ENCODE results near the gene EMILIN2. TPM values are rescaled to one million over a fixed set of nuclear protein-coding genes. Genes with fewer than 3 reads are reported as not detected.

EMILIN2 gene
- total and polyA plus RNA-seq, 2 donors (not counting 1 experiment from before 2014, with no cell fraction given), result 2.5 to 48.2 TPM

- ChIA-PET POLR2A (no interaction called here), CTCF (interaction anchor here (1.2 to 7.9 kb wide), 4 partner anchors 22 to 174 kb away, joined by 4 to 64 read pairs (median 9); no protein-coding TSS in a partner anchor)
- Mint-ChIP-seq H3K9me3 (ENCODE audit: insufficient read depth) (no peaks in the 10 kb centered on the region), H3K27ac (peak overlapping the region; percentile 56), H3K4me1 (peaks cover 40% of the 10 kb centered on the region), H3K27me3 (no peaks in the 10 kb centered on the region), H3K4me3 (no peak overlapping the region)
- no peak overlapping the region for H3K4me2 ChIP-seq (replicated peaks; ENCODE audit: low read depth, low read length, poor library complexity, severe bottlenecking)
- peaks cover 37 to 40% of the 10 kb centered on the region in 2 donors for H3K4me1 ChIP-seq (ENCODE audit: control insufficient read depth in 2 of 2, insufficient read depth in 2 of 2, low read length in 2 of 2)
- WGBS (ENCODE audit: insufficient coverage), result 96% methylated on average over 9 of the region's 12 CpGs
- H3K4me3 ChIP-seq (ENCODE audit: control extremely low read depth in 1 of 5, extremely low read depth in 1 of 5, insufficient read depth in 1 of 5, low read depth in 2 of 5, low read length in 4 of 5), result no peak overlapping the region
- H3K27me3 ChIP-seq (replicated peaks in 1 of 4; ENCODE audit: control extremely low read depth in 1 of 4, control insufficient read depth in 3 of 4, insufficient read depth in 4 of 4, low read length in 3 of 4), result no peaks in the 10 kb centered on the region
- H3K9me3 ChIP-seq (ENCODE audit: control extremely low read depth in 1 of 3, control insufficient read depth in 2 of 3, insufficient read depth in 1 of 3, low read length in 2 of 3), result no peaks in the 10 kb centered on the region
- peaks cover 0 to 29% of the 10 kb centered on the region in 2 experiments for H3K36me3 ChIP-seq (replicated peaks in 1 of 2; ENCODE audit: control extremely low read depth in 1 of 2, control insufficient read depth in 1 of 2, extremely low read depth in 1 of 2, insufficient read depth in 2 of 2, low read length in 1 of 2)
- intact Hi-C loops (cut with micrococcal nuclease), result loop anchor here (5.0 kb wide), 1 partner anchor 108 kb away; the partner anchor contains the start of gene EMILIN2
- DNase-seq (no peak), ATAC-seq (ENCODE audit: low read depth) (no peak)
- H3K79me2 ChIP-seq (ENCODE audit: control insufficient read depth, insufficient read depth, low read length), result peaks cover 13% of the 10 kb centered on the region
- no peaks in the 10 kb centered on the region for H4K20me1 ChIP-seq (ENCODE audit: control insufficient read depth, insufficient read depth, low read length, poor library complexity, severe bottlenecking)
- no peak overlapping the region for H2AFZ ChIP-seq (ENCODE audit: insufficient read depth, low read depth, low read length, poor library complexity, severe bottlenecking)
- no peak overlapping the region for H3K9ac ChIP-seq (ENCODE audit: low read length)
- no peak for TF ChIP-seq CTCF (IDR thresholded peaks at IDR 0.05)
- no peak for TF ChIP-seq EZH2 (IDR thresholded peaks at IDR 0.05; ENCODE audit: borderline replicate concordance, insufficient read depth, low read depth, low read length, poor library complexity, severe bottlenecking)
- no peak overlapping the region for H3K27ac ChIP-seq (ENCODE audit: low read length in 2 of 2)
These were observed 108.3 kb downstream of the EMILIN2 start for GRCh38 chr18:2954869-2955645.

- no peaks in the 10 kb centered on the region for H3K27me3 ChIP-seq (replicated peaks in 1 of 4; ENCODE audit: control extremely low read depth in 1 of 4, control insufficient read depth in 3 of 4, insufficient read depth in 4 of 4, low read length in 3 of 4)
- Mint-ChIP-seq H3K4me3 (peak overlapping the region; percentile 85), H3K27ac (peak overlapping the region; percentile 92), H3K4me1 (peaks cover 50% of the 10 kb centered on the region), H3K27me3 (no peaks in the 10 kb centered on the region), H3K9me3 (ENCODE audit: insufficient read depth) (no peaks in the 10 kb centered on the region)
- 41% methylated on average over 3 of the region's 7 CpGs for WGBS (ENCODE audit: insufficient coverage)
- DNase-seq (peak; percentile 23), ATAC-seq (ENCODE audit: low read depth) (no peak)
- TF ChIP-seq EZH2 (IDR thresholded peaks at IDR 0.05; ENCODE audit: borderline replicate concordance, insufficient read depth, low read depth, low read length, poor library complexity, severe bottlenecking), result no peak
- TF ChIP-seq CTCF (IDR thresholded peaks at IDR 0.05), result no peak
- peak overlapping the region; percentile 40 for H2AFZ ChIP-seq (ENCODE audit: insufficient read depth, low read depth, low read length, poor library complexity, severe bottlenecking)
- peak overlapping the region in 1 of 2 donors; percentile 67 for H3K27ac ChIP-seq (ENCODE audit: low read length in 2 of 2)
- POLR2A ChIA-PET, result interaction anchor here (0.6 to 1.9 kb wide), 2 partner anchors 21 to 168 kb away, joined by 3 read pairs; no protein-coding TSS in a partner anchor
- peak overlapping the region in 2 of 5 experiments; percentile 8 to 18 for H3K4me3 ChIP-seq (ENCODE audit: control extremely low read depth in 1 of 5, extremely low read depth in 1 of 5, insufficient read depth in 1 of 5, low read depth in 2 of 5, low read length in 4 of 5)
- intact Hi-C loops (cut with micrococcal nuclease), result loop anchor here (5.0 kb wide), 1 partner anchor 109 kb away; the partner anchor contains the start of gene EMILIN2
- no peaks in the 10 kb centered on the region for H4K20me1 ChIP-seq (ENCODE audit: control insufficient read depth, insufficient read depth, low read length, poor library complexity, severe bottlenecking)
- peaks cover 45 to 47% of the 10 kb centered on the region in 2 donors for H3K4me1 ChIP-seq (ENCODE audit: control insufficient read depth in 2 of 2, insufficient read depth in 2 of 2, low read length in 2 of 2)
- peak overlapping the region; percentile 14 for H3K9ac ChIP-seq (ENCODE audit: low read length)
- peaks cover 0 to 24% of the 10 kb centered on the region in 2 experiments for H3K36me3 ChIP-seq (replicated peaks in 1 of 2; ENCODE audit: control extremely low read depth in 1 of 2, control insufficient read depth in 1 of 2, extremely low read depth in 1 of 2, insufficient read depth in 2 of 2, low read length in 1 of 2)
- CTCF ChIA-PET, result interaction anchor here (1.7 to 7.9 kb wide), 4 partner anchors 15 to 173 kb away, joined by 6 to 79 read pairs (median 36); no protein-coding TSS in a partner anchor
- peak overlapping the region; percentile 66 for H3K4me2 ChIP-seq (replicated peaks; ENCODE audit: low read depth, low read length, poor library complexity, severe bottlenecking)
- peaks cover 5% of the 10 kb centered on the region for H3K79me2 ChIP-seq (ENCODE audit: control insufficient read depth, insufficient read depth, low read length)
- no peaks in the 10 kb centered on the region for H3K9me3 ChIP-seq (ENCODE audit: control extremely low read depth in 1 of 3, control insufficient read depth in 2 of 3, insufficient read depth in 1 of 3, low read length in 2 of 3)
These were observed 109.2 kb downstream of the EMILIN2 start for GRCh38 chr18:2956056-2956455.
